ENCODE results near the gene KLHDC8B. TPM values are rescaled to one million over a fixed set of nuclear protein-coding genes. Genes with fewer than 3 reads are reported as not detected.
"Not testable (repeated sequence)": the region's sequence is repeated elsewhere in the genome, so short reads cannot be mapped to it uniquely, and the experiment has no call there.

The KLHDC8B gene
- total and polyA plus RNA-seq, 5 donors from 2014 or later = 0.32 to 2.6 (median 0.72) TPM

DNA sequence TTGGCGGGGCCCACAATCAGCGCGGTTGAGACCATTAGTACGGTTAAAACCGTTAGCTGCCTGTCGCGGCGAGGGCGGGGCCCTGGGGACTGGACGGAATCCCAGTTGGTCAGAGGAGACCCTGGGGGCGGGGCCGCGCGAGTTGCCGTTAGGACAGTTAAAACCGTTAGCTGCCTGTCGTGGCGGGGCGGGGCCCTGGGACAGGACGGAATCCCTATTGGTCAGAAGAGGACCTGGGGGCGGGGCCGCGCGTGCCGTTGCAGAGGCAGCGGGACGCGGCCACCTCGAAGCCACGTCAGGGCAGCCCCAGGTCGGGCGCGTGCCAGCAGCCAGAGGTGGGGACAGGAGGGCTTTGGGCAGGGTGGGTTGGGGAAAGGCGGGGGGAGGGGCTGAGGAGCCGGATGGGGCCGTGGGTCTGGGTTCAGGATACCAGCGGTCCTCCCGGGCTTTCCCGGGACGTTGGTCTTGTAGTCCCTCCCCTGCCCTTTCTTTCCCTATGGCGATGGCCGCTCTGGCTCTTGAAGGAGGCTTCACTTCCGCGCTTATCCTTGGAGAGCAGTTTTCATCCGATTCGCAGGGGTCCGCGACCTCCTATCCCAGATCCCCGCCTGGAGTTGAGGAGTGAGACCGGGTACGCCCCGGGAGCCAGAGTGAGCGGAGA lies 28.0 kb downstream of the KLHDC8B start:
- Histone ChIP-seq H3K27me3 (ENCODE audit: control insufficient read depth, insufficient read depth, low read length) (no peaks in the 10 kb centered on the region), H3K36me3 (ENCODE audit: control insufficient read depth, insufficient read depth, low read length) (no peaks in the 10 kb centered on the region), H3K4me1 (ENCODE audit: control insufficient read depth, insufficient read depth, low read length, poor library complexity, severe bottlenecking) (no peaks in the 10 kb centered on the region), H3K9me3 (ENCODE audit: control insufficient read depth in 2 of 2, low read length in 2 of 2) (no peaks in the 10 kb centered on the region), H3K27ac (ENCODE audit: insufficient read depth, low read length, poor library complexity, severe bottlenecking) (no peak overlapping the region), H3K4me3 (ENCODE audit: low read depth, low read length) (no peak overlapping the region)
- DNase-seq = no peak
- ATAC-seq (ENCODE audit: low read depth in 2 of 2) = no peak
- Mint-ChIP-seq H3K4me1 (no peaks in the 10 kb centered on the region), H3K36me3 (no peaks in the 10 kb centered on the region), H3K27me3 (peaks cover 8% of the 10 kb centered on the region), H3K9me3 (peaks cover 0 to 3% (median 0%) of the 10 kb centered on the region in 7 donors), H3K4me3 (no peak overlapping the region), H3K27ac (no peak overlapping the region)

DNA sequence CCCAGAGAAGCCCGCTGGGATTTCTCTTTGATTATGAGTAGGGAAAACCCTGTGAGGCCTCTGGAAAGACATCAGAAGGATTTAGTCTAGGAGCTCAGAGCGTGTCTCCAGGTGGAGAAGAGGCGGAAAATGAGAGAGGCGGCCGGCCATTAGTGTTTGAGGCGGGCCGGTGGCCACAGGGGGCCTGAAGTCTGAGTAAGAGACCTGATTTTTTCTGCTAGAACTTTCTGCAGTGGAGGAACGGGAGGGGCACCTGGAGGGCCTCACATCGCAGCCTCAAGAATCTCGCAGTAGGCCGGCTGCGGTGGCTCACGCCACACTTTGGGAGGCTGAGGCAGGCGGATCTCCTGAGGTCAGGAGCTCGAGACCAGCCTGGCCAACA lies 28.5 kb downstream of the KLHDC8B start:
- Mint-ChIP-seq H3K4me1 (no peaks in the 10 kb centered on the region), H3K36me3 (no peaks in the 10 kb centered on the region), H3K9me3 (peaks cover 0 to 3% (median 0%) of the 10 kb centered on the region in 7 donors), H3K27ac (no peak overlapping the region), H3K4me3 (no peak overlapping the region), H3K27me3 (peaks cover 11% of the 10 kb centered on the region)
- H3K36me3 ChIP-seq (ENCODE audit: control insufficient read depth, insufficient read depth, low read length) = no peaks in the 10 kb centered on the region
- no peak overlapping the region for H3K27ac ChIP-seq (ENCODE audit: insufficient read depth, low read length, poor library complexity, severe bottlenecking)
- DNase-seq (no peak), ATAC-seq (ENCODE audit: low read depth in 2 of 2) (no peak)
- no peaks in the 10 kb centered on the region for H3K9me3 ChIP-seq (ENCODE audit: control insufficient read depth in 2 of 2, low read length in 2 of 2)
- no peaks in the 10 kb centered on the region for H3K4me1 ChIP-seq (ENCODE audit: control insufficient read depth, insufficient read depth, low read length, poor library complexity, severe bottlenecking)
- no peaks in the 10 kb centered on the region for H3K27me3 ChIP-seq (ENCODE audit: control insufficient read depth, insufficient read depth, low read length)
- no peak overlapping the region for H3K4me3 ChIP-seq (ENCODE audit: low read depth, low read length)

DNA sequence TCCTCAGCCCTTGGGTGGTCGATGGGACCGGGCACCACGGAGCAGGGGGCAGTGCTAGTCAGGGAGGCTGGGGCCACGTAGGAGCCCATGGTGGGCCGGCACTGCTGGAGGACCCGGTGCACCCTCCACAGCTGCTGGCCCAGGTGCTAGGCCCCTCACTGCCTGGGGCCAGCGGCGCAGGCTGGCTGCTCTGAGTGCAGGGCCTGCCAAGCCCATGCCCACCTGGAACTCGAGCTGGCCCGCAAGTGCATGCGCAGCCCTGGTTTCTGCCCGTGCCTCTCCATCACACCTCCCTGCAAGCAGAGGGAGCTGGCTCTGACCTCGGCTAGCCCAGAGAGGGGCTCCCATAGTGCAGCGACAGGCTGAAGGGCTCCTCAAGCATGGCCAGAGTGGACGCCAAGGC lies 42.1 kb downstream of the KLHDC8B start:
- Mint-ChIP-seq H3K27ac (no peak overlapping the region), H3K27me3 (no peaks in the 10 kb centered on the region), H3K9me3 (peaks cover 0 to 1% (median 0%) of the 10 kb centered on the region in 7 donors), H3K36me3 (no peaks in the 10 kb centered on the region), H3K4me1 (peaks cover 0 to 7% (median 0%) of the 10 kb centered on the region in 4 donors), H3K4me3 (no peak overlapping the region)
- Histone ChIP-seq H3K4me3 (ENCODE audit: low read depth, low read length) (no peak overlapping the region), H3K9me3 (ENCODE audit: control insufficient read depth in 2 of 2, low read length in 2 of 2) (no peaks in the 10 kb centered on the region), H3K36me3 (ENCODE audit: control insufficient read depth, insufficient read depth, low read length) (no peaks in the 10 kb centered on the region), H3K4me1 (ENCODE audit: control insufficient read depth, insufficient read depth, low read length, poor library complexity, severe bottlenecking) (no peaks in the 10 kb centered on the region), H3K27ac (ENCODE audit: insufficient read depth, low read length, poor library complexity, severe bottlenecking) (no peak overlapping the region), H3K27me3 (ENCODE audit: control insufficient read depth, insufficient read depth, low read length) (no peaks in the 10 kb centered on the region)
- DNase-seq (no peak), ATAC-seq (ENCODE audit: low read depth in 2 of 2) (no peak)

DNA sequence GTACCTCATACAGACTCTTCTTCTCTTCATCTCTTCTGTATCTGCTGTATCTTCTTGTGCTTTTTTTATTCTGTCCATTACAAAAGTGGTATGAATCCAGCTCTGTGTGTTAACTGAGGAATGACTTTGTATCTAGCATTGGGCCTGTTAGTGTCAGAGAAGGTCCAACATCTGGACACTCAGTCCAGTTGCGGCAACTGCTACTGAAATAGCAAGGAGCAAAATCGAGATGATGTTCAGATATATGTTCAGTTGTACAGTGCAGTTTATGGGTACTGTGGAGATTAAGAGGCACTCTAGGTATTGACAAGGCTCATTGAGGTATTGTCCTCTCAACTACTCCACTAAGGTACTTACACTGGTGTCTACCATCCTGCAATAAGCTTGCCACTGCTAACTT lies 42.6 kb downstream of the KLHDC8B start:
- H3K36me3 ChIP-seq (ENCODE audit: control insufficient read depth, insufficient read depth, low read length) = no peaks in the 10 kb centered on the region
- no peak for DNase-seq
- H3K4me3 Mint-ChIP-seq = no peak overlapping the region
- no peaks in the 10 kb centered on the region for H3K9me3 ChIP-seq (ENCODE audit: control insufficient read depth in 2 of 2, low read length in 2 of 2)
- no peak for ATAC-seq (ENCODE audit: low read depth in 2 of 2)
- H3K4me1 Mint-ChIP-seq = peaks cover 0 to 7% (median 0%) of the 10 kb centered on the region in 4 donors
- H3K27me3 ChIP-seq (ENCODE audit: control insufficient read depth, insufficient read depth, low read length) = no peaks in the 10 kb centered on the region
- no peaks in the 10 kb centered on the region for H3K27me3 Mint-ChIP-seq
- no peak overlapping the region for H3K4me3 ChIP-seq (ENCODE audit: low read depth, low read length)
- H3K27ac ChIP-seq (ENCODE audit: insufficient read depth, low read length, poor library complexity, severe bottlenecking) = no peak overlapping the region
- no peaks in the 10 kb centered on the region for H3K4me1 ChIP-seq (ENCODE audit: control insufficient read depth, insufficient read depth, low read length, poor library complexity, severe bottlenecking)
- H3K9me3 Mint-ChIP-seq = peaks cover 0 to 1% (median 0%) of the 10 kb centered on the region in 7 donors
- no peak overlapping the region for H3K27ac Mint-ChIP-seq
- no peaks in the 10 kb centered on the region for H3K36me3 Mint-ChIP-seq

DNA sequence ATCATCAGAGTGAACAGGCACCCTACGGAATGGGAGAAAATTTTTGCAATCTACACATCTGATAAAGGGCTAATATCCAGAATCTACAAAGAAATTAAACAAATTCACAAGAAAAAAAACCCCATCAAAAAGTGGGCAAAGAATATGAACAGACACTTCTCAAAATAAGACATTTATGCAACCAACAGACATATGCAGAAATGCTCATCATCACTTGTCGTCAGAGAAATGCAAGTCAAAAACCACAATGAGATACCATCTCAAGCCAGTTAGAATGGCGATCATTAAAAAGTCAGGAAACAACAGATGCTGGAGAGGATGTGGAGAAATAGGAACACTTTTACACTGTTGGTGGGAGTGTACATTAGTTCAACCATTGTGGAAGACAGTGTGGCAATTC lies 45.3 kb downstream of the KLHDC8B start:
- H3K27ac ChIP-seq (ENCODE audit: insufficient read depth, low read length, poor library complexity, severe bottlenecking); DNase-seq; H3K9me3 ChIP-seq (ENCODE audit: control insufficient read depth in 2 of 2, low read length in 2 of 2); H3K4me1 ChIP-seq (ENCODE audit: control insufficient read depth, insufficient read depth, low read length, poor library complexity, severe bottlenecking); H3K4me3 ChIP-seq (ENCODE audit: low read depth, low read length); H3K27me3 Mint-ChIP-seq; H3K9me3 Mint-ChIP-seq; H3K36me3 Mint-ChIP-seq; H3K27me3 ChIP-seq (ENCODE audit: control insufficient read depth, insufficient read depth, low read length); H3K4me3 Mint-ChIP-seq; H3K36me3 ChIP-seq (ENCODE audit: control insufficient read depth, insufficient read depth, low read length); H3K4me1 Mint-ChIP-seq; ATAC-seq (ENCODE audit: low read depth in 2 of 2): not testable (repeated sequence)
- H3K27ac Mint-ChIP-seq = peak overlapping the region in 1 of 3 donors; percentile 59

DNA sequence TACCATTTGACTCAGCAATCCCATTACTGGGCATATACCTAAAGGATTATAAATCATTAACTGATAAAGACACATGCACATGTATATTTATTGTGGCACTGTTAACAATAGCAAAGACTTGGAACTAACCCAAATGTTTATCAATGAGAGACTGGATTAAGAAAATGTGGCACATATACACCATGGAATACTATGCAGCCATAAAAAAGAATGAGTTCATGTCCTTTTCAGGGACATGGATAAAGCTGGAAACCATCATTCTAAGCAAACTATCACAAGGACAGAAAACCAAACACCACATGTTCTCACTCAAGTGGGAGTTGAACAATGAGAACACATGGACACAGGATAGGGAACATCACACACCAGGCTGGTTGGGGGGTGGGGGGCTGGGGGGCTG lies 45.7 kb downstream of the KLHDC8B start:
- H3K27me3 ChIP-seq (ENCODE audit: control insufficient read depth, insufficient read depth, low read length); H3K9me3 ChIP-seq (ENCODE audit: control insufficient read depth in 2 of 2, low read length in 2 of 2); H3K27ac Mint-ChIP-seq; H3K4me1 ChIP-seq (ENCODE audit: control insufficient read depth, insufficient read depth, low read length, poor library complexity, severe bottlenecking); H3K9me3 Mint-ChIP-seq; DNase-seq; H3K4me3 ChIP-seq (ENCODE audit: low read depth, low read length); H3K4me1 Mint-ChIP-seq; H3K27ac ChIP-seq (ENCODE audit: insufficient read depth, low read length, poor library complexity, severe bottlenecking); H3K4me3 Mint-ChIP-seq; H3K27me3 Mint-ChIP-seq; ATAC-seq (ENCODE audit: low read depth in 2 of 2); H3K36me3 ChIP-seq (ENCODE audit: control insufficient read depth, insufficient read depth, low read length); H3K36me3 Mint-ChIP-seq: not testable (repeated sequence)

DNA sequence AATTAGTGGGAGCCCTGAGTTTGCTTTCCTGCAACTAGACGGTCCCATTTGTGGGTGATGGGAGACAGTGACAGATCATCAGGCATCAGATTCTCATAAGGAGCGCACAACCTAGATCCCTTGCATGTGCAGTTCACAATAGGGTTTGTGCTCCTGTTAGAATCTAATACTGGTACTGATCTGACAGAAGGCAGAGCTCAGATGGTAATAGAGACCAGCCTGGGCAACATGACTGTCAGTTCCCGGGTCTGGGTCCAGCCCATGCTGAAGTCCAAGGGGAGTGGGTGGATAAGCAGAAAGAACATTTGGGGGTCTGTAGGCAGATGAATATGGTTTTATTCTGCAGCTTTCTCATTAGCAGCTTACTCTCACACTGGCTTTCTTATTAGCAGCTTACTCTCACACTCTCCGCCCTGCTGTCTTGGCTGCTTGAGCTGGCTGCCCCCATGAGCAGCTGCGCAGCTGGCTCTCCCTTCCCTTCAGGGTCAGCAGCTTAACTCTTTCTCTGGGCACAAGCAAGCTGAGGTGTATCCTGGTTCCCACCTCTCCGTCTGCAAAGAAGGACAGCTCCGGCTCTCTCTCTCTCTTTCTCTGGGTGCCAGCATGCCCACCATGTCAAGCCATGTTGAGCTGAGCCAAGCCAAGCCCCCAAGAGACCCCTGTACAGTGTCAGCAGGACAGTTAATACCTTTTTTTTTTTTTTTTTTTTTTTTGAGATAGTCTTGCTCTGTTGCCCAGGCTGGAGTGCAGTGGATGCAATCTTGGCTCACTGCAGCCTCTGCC lies 46.5 kb downstream of the KLHDC8B start:
- no peak overlapping the region for H3K4me3 ChIP-seq (ENCODE audit: low read depth, low read length)
- Mint-ChIP-seq H3K4me3 (no peak overlapping the region), H3K27ac (no peak overlapping the region), H3K27me3 (no peaks in the 10 kb centered on the region), H3K4me1 (peaks cover 0 to 7% (median 0%) of the 10 kb centered on the region in 4 donors), H3K9me3 (peaks cover 0 to 10% (median 1%) of the 10 kb centered on the region in 7 donors), H3K36me3 (no peaks in the 10 kb centered on the region)
- H3K36me3 ChIP-seq (ENCODE audit: control insufficient read depth, insufficient read depth, low read length) = no peaks in the 10 kb centered on the region
- H3K27ac ChIP-seq (ENCODE audit: insufficient read depth, low read length, poor library complexity, severe bottlenecking) = no peak overlapping the region
- ATAC-seq (ENCODE audit: low read depth in 2 of 2) (no peak), DNase-seq (no peak)
- H3K9me3 ChIP-seq (ENCODE audit: control insufficient read depth in 2 of 2, low read length in 2 of 2) = peaks cover 0 to 6% of the 10 kb centered on the region in 2 experiments
- H3K4me1 ChIP-seq (ENCODE audit: control insufficient read depth, insufficient read depth, low read length, poor library complexity, severe bottlenecking) = no peaks in the 10 kb centered on the region
- H3K27me3 ChIP-seq (ENCODE audit: control insufficient read depth, insufficient read depth, low read length) = no peaks in the 10 kb centered on the region

Measured in CD4-positive, CD25-positive, alpha-beta regulatory T cell (primary cell).